ENCODE data around the gene SERPINA6. TPM values are rescaled to one million over a fixed set of nuclear protein-coding genes. Genes with fewer than 3 reads are reported as not detected.

The SERPINA6 gene
- total RNA-seq, 4 donors from 2014 or later, result not detected

- TF ChIP-seq CTCF (IDR thresholded peaks at IDR 0.05; ENCODE audit: low read depth), result no peak
Observed at GRCh38 chr14:94360945-94361565, 37.9 kb upstream of the SERPINA6 start.

- no peak for TF ChIP-seq CTCF (IDR thresholded peaks at IDR 0.05; ENCODE audit: low read depth)
Observed at GRCh38 chr14:94357166-94357565, 34.0 kb upstream of the SERPINA6 start.

DNA sequence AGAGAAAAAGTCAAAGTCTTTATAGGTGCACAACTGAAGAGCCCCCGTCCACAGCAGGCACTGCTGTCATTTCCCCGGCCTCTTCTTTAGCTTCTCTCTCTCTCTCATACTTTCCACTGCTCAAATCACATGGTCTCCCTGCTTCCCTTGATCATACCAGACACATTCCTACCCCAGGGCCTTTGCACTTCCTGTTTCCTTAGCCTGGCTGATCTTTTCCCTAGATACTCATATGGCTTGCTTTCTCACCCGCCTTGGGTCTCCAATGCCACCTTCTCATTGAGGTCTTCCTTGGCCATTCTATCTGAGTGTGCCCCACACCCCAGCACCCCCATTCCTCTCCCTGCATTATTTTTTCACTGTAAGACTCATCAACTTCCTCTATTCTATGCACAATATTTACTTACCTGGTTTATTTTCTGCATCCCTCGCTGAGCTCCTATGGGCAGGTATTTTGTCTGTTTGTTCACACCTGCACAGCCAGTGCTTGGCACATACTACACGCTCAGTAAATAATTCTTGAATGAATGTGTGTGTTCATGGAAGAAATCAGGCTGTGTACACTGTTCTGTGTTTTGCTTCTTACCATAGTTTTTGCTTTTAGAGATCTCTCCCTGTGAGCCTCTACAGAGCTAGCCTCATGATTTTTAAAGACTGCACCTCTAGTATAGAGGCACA, 33.4 kb upstream of the SERPINA6 start:
- no peak for TF ChIP-seq CTCF (IDR thresholded peaks at IDR 0.05; ENCODE audit: low read depth)

GRCh38 chr14:94355191-94355794, 32.2 kb upstream of the SERPINA6 start:
- TF ChIP-seq CTCF (IDR thresholded peaks at IDR 0.05; ENCODE audit: low read depth), result no peak

GRCh38 chr14:94354638-94355185, 31.6 kb upstream of the SERPINA6 start:
- TF ChIP-seq CTCF (IDR thresholded peaks at IDR 0.05; ENCODE audit: low read depth), result no peak

DNA sequence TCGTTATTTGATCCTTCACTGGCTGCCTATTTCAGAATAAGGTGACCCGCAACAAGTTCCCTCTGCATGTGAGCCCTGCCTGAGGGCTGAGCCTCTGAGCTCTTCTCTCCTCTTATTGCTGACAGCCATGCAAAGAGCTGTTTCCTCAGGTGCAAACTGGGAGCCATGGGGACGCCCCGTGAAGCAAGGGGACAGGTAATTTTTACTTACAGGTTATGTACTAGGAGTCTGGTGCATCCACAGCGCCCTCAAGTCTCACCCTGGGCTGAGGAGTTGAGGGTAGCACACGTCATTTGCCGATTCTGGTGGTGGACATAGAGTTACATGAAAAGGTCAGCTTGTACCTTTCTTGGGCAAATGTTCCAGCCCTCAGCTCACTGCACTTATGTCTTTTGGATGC, 26.1 kb upstream of the SERPINA6 start:
- TF ChIP-seq CTCF (IDR thresholded peaks at IDR 0.05; ENCODE audit: low read depth), result no peak

DNA sequence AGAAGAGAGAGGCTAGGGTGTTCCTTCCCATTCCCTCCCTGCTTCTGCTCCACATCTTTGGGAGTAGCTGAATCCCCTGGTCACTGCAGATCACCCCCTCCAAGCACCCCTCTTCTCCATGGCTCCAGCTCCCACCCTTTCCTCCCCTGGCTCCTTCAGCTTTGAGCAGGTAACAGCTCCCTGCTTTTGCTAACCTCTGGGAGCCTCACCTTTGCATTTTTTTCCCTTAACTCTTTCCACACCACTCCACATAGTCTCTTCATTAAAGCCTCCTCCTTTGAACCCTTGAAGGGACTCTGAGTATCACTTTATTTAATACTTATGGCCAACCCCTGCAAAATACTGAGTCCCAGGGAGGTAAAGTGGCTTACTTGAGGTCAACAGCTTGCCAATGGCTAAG, 25.7 kb upstream of the SERPINA6 start:
- TF ChIP-seq CTCF (IDR thresholded peaks at IDR 0.05; ENCODE audit: low read depth), result no peak

Data from subcutaneous adipose tissue (tissue), 4 donors.